ENCODE data around the gene ANTXR1.

DNA sequence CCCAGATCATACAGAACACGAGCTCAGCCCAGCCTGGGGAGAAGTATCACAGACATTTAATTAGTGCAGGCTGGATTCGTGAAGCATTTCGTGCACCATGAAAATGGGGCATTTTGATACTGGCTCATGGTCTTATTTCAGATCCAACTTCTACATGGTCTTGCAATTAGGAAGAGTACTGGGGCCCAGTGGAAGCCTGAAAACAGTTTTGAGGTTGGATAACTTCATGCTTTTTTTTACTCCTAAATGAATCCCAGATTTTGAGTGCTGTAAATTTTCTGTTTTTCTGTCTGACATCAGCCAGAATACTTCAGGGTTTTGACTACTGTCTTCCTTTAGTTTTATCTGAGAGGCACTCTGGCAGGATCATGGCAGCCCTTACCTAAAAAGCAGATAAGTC lies 213.9 kb downstream of the ANTXR1 start:
- no peak for TF ChIP-seq E2F6 (IDR thresholded peaks at IDR 0.05; ENCODE audit: borderline replicate concordance in 1 of 2, extremely low read depth in 1 of 2, insufficient read depth in 1 of 2, insufficient read length in 1 of 2, low read depth in 1 of 2, low read length in 1 of 2, poor library complexity in 1 of 2, severe bottlenecking in 1 of 2)
- TF ChIP-seq, protein P1, sequence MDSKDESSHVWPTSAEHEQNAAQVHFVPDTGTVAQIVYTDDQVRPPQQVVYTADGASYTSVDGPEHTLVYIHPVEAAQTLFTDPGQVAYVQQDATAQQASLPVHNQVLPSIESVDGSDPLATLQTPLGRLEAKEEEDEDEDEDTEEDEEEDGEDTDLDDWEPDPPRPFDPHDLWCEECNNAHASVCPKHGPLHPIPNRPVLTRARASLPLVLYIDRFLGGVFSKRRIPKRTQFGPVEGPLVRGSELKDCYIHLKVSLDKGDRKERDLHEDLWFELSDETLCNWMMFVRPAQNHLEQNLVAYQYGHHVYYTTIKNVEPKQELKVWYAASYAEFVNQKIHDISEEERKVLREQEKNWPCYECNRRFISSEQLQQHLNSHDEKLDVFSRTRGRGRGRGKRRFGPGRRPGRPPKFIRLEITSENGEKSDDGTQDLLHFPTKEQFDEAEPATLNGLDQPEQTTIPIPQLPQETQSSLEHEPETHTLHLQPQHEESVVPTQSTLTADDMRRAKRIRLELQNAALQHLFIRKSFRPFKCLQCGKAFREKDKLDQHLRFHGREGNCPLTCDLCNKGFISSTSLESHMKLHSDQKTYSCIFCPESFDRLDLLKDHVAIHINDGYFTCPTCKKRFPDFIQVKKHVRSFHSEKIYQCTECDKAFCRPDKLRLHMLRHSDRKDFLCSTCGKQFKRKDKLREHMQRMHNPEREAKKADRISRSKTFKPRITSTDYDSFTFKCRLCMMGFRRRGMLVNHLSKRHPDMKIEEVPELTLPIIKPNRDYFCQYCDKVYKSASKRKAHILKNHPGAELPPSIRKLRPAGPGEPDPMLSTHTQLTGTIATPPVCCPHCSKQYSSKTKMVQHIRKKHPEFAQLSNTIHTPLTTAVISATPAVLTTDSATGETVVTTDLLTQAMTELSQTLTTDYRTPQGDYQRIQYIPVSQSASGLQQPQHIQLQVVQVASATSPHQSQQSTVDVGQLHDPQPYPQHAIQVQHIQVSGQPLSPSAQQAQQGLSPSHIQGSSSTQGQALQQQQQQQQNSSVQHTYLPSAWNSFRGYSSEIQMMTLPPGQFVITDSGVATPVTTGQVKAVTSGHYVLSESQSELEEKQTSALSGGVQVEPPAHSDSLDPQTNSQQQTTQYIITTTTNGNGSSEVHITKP (IDR thresholded peaks at IDR 0.05; ENCODE audit: partially characterized antibody) = no peak
- TF ChIP-seq JUNB (CRISPR knock-in tag; conservative IDR thresholded peaks at IDR 0.05) = no peak
- no peak for TF ChIP-seq MAZ (CRISPR knock-in tag; conservative IDR thresholded peaks at IDR 0.05 in 1 of 2, IDR thresholded peaks at IDR 0.05 in 1 of 2)
- no peak for TF ChIP-seq CTCF (IDR thresholded peaks at IDR 0.05 in 2 of 3, conservative IDR thresholded peaks at IDR 0.05 in 1 of 3; ENCODE audit: insufficient read depth in 2 of 3, low read depth in 1 of 3, low read length in 3 of 3)
- TF ChIP-seq RAD51 (IDR thresholded peaks at IDR 0.05; ENCODE audit: borderline replicate concordance, low read depth) = no peak
- no peak for TF ChIP-seq ZNF143 (CRISPR knock-in tag; IDR thresholded peaks at IDR 0.05)
- TF ChIP-seq ZSCAN29 (IDR thresholded peaks at IDR 0.05) = no peak
- TF ChIP-seq MYNN (IDR thresholded peaks at IDR 0.05) = no peak
- TF ChIP-seq MYNN (CRISPR knock-in tag; IDR thresholded peaks at IDR 0.05) = no peak
